WERI-Rb-1 (cell line): Measurements from ENCODE around the gene PSG7.
"Not testable (repeated sequence)": the region's sequence is repeated elsewhere in the genome, so short reads cannot be mapped to it uniquely, and the experiment has no call there.

ENCODE experiments used
- DNase-seq: peaks from one replicate; pipeline ENCODE4 v3.0.0-alpha.2; 2020
- H3K27ac ChIP-seq: fragments of 250-450 bp; sonication (Bioruptor Pico); 2 replicates; pipeline ENCODE4 v1.5.1; 2020; ENCODE audit warnings: mild to moderate bottlenecking, moderate library complexity
- H3K27me3 ChIP-seq: fragments of 250-450 bp; sonication (Bioruptor Pico); 2 replicates; pipeline ENCODE4 v1.5.1; 2021; ENCODE audit warnings: mild to moderate bottlenecking, low read depth, moderate library complexity; ENCODE audit not compliant: insufficient read depth, severe bottlenecking
- H3K36me3 ChIP-seq: fragments of 250-450 bp; sonication (Bioruptor Pico); 2 replicates; pipeline ENCODE4 v1.5.1; 2020; ENCODE audit warnings: mild to moderate bottlenecking, moderate library complexity
- H3K4me3 ChIP-seq: 2 replicates; pipeline ENCODE4 v1.5.1; 2011; ENCODE audit warnings: low read depth, mild to moderate bottlenecking, control low read depth, low read length
- H3K9me3 ChIP-seq: fragments of 250-450 bp; sonication (Bioruptor Pico); 2 replicates; pipeline ENCODE4 v1.5.1; 2021; ENCODE audit warnings: mild to moderate bottlenecking, moderate library complexity; ENCODE audit not compliant: severe bottlenecking
- CTCF ChIP-seq: IDR thresholded peaks from 2 replicates; pipeline ENCODE4 v1.5.1; 2011; ENCODE audit warnings: low read depth, mild to moderate bottlenecking, control low read depth, inconsistent platforms, low read length

PSG7 gene

GRCh38 chr19:42923106-42923505 lies 13.9 kb downstream of the PSG7 start:
- H3K27me3 ChIP-seq: peaks cover 26% of the 10 kb centered on the region
- not testable (repeated sequence) for H3K4me3 ChIP-seq, H3K36me3 ChIP-seq, H3K9me3 ChIP-seq, H3K27ac ChIP-seq
- peak; percentile 85 for TF ChIP-seq CTCF
- DNase-seq: peak; percentile 63

GRCh38 chr19:42920971-42921370 lies 16.0 kb downstream of the PSG7 start:
- H3K27me3 ChIP-seq: peaks cover 15% of the 10 kb centered on the region
- H3K4me3 ChIP-seq, H3K36me3 ChIP-seq, DNase-seq, H3K27ac ChIP-seq, H3K9me3 ChIP-seq: not testable (repeated sequence)

- Histone ChIP-seq H3K36me3 (no peaks in the 10 kb centered on the region), H3K9me3 (no peaks in the 10 kb centered on the region), H3K27ac (no peak overlapping the region), H3K27me3 (peaks cover 12% of the 10 kb centered on the region), H3K4me3 (no peak overlapping the region)
- no peak for DNase-seq
- TF ChIP-seq CTCF: no peak
These were observed 17.3 kb downstream of the PSG7 start for GRCh38 chr19:42919757-42920079.

GRCh38 chr19:42919070-42919756 lies 17.8 kb downstream of the PSG7 start:
- H3K36me3 ChIP-seq: not testable (repeated sequence)

GRCh38 chr19:42918377-42919069 lies 18.5 kb downstream of the PSG7 start:
- not testable (repeated sequence) for H3K9me3 ChIP-seq, H3K4me3 ChIP-seq, H3K27ac ChIP-seq, H3K36me3 ChIP-seq, DNase-seq
- peaks cover 16% of the 10 kb centered on the region for H3K27me3 ChIP-seq

More at GRCh38 chr19:42919070-42919756, 17.8 kb downstream of the PSG7 start:
- not testable (repeated sequence) for DNase-seq, H3K9me3 ChIP-seq, H3K27ac ChIP-seq, H3K4me3 ChIP-seq
- TF ChIP-seq CTCF: peak; percentile 44; the same call in 1 of the 2 replicates
- peaks cover 12% of the 10 kb centered on the region for H3K27me3 ChIP-seq

- H3K36me3 ChIP-seq, DNase-seq, H3K27ac ChIP-seq, H3K9me3 ChIP-seq, H3K4me3 ChIP-seq: not testable (repeated sequence)
- peaks cover 23% of the 10 kb centered on the region for H3K27me3 ChIP-seq
These were observed 19.4 kb downstream of the PSG7 start, which contains the start of gene PSG6 for GRCh38 chr19:42917634-42918033. Gene PSG6 (minus strand): TSS chr19:42917894. CDS start chr19:42917792, 102 bp downstream.

- not testable (repeated sequence) for DNase-seq, H3K27ac ChIP-seq, H3K9me3 ChIP-seq, H3K36me3 ChIP-seq, H3K4me3 ChIP-seq
- peaks cover 25% of the 10 kb centered on the region for H3K27me3 ChIP-seq
These were observed 20.1 kb downstream of the PSG7 start for GRCh38 chr19:42916931-42917330.

- not testable (repeated sequence) for H3K27ac ChIP-seq, H3K9me3 ChIP-seq, DNase-seq, H3K36me3 ChIP-seq, H3K4me3 ChIP-seq
- H3K27me3 ChIP-seq: peaks cover 29% of the 10 kb centered on the region
These were observed 23.5 kb downstream of the PSG7 start for GRCh38 chr19:42913516-42913915.

GRCh38 chr19:42912941-42913340 lies 24.1 kb downstream of the PSG7 start:
- H3K9me3 ChIP-seq, H3K4me3 ChIP-seq, H3K27ac ChIP-seq, H3K36me3 ChIP-seq, DNase-seq: not testable (repeated sequence)
- peaks cover 30% of the 10 kb centered on the region for H3K27me3 ChIP-seq

- H3K4me3 ChIP-seq, H3K27ac ChIP-seq, H3K36me3 ChIP-seq, DNase-seq, H3K9me3 ChIP-seq: not testable (repeated sequence)
- peaks cover 30% of the 10 kb centered on the region for H3K27me3 ChIP-seq
These were observed 25.3 kb downstream of the PSG7 start for GRCh38 chr19:42911731-42912130.

- not testable (repeated sequence) for H3K36me3 ChIP-seq, H3K9me3 ChIP-seq, H3K27ac ChIP-seq, H3K4me3 ChIP-seq, DNase-seq
- H3K27me3 ChIP-seq: peaks cover 29% of the 10 kb centered on the region
These were observed 30.8 kb downstream of the PSG7 start for GRCh38 chr19:42906162-42906561.
